Left ventricle myocardium inferior (tissue), 1 donor: ENCODE results near the gene RNU1-4. TPM values are rescaled to one million over a fixed set of nuclear protein-coding genes. Genes with fewer than 3 reads are reported as not detected.
"Not testable (repeated sequence)": the region's sequence is repeated elsewhere in the genome, so short reads cannot be mapped to it uniquely, and the experiment has no call there.

Source experiments
- DNase-seq: peaks from one replicate; pipeline ENCODE4 v3.0.0-alpha.2; 2020
- H3K27ac ChIP-seq: fragments of 200-600 bp; replicated peaks from 2 replicates; pipeline ENCODE4 v1.8.0; 2021
- H3K27me3 ChIP-seq: fragments of 200-600 bp; 2 replicates; pipeline ENCODE4 v1.8.0; 2021; ENCODE audit warnings: low read depth
- H3K36me3 ChIP-seq: fragments of 200-600 bp; 2 replicates; pipeline ENCODE4 v1.8.0; 2021
- H3K4me1 ChIP-seq: fragments of 200-600 bp; 2 replicates; pipeline ENCODE4 v1.8.0; 2021
- H3K4me3 ChIP-seq: fragments of 200-600 bp; 2 replicates; pipeline ENCODE4 v1.8.0; 2021; ENCODE audit warnings: mild to moderate bottlenecking, moderate library complexity
- H3K9me3 ChIP-seq: fragments of 200-600 bp; replicated peaks from 2 replicates; pipeline ENCODE4 v1.8.0; 2021
- CTCF ChIP-seq: fragments of 200-600 bp; IDR thresholded peaks from 2 replicates; pipeline ENCODE4 v1.8.0; 2021; ENCODE audit warnings: antibody characterized with exemption, mild to moderate bottlenecking, borderline replicate concordance
- intact Hi-C: fragments of 100-400 bp; cut with micrococcal nuclease; formaldehyde crosslinking; loops from one replicate; pipeline ENCODE4 v1.11.0; 2022
- total RNA-seq: library from RNA; stranded (reverse); fragmentation: NEBNext Ultra II Directional; extraction: Animal tissue kit (Norgen Biotek cat#: 25700); gene quantifications from one replicate; pipeline ENCODE4 v1.2.1, GENCODE V29; 2021
- donor health status: DM: no; HTN: yes; CAD: no; lungs with severe emphysema.

Gene RNU1-4
- total RNA-seq, 1 donor from 2014 or later = 6,072 TPM

- no peaks in the 10 kb centered on the region for H3K4me1 ChIP-seq
- intact Hi-C loops = no loop called here
- H3K27ac ChIP-seq = no peak overlapping the region
- no peak for DNase-seq
- TF ChIP-seq CTCF = no peak
- H3K36me3 ChIP-seq = no peaks in the 10 kb centered on the region
- H3K9me3 ChIP-seq = no peaks in the 10 kb centered on the region
- no peak overlapping the region for H3K4me3 ChIP-seq
- H3K27me3 ChIP-seq = peaks cover 47% of the 10 kb centered on the region
Observed at GRCh38 chr1:16727190-16728111, 12.9 kb upstream of the RNU1-4 start.

- DNase-seq = not testable (repeated sequence)
Observed at GRCh38 chr1:16728243-16728949, 11.9 kb upstream of the RNU1-4 start.

GRCh38 chr1:16732254-16732896 lies 7.9 kb upstream of the RNU1-4 start:
- H3K9me3 ChIP-seq, H3K4me1 ChIP-seq: not testable (repeated sequence)

More at GRCh38 chr1:16728243-16728949, 11.9 kb upstream of the RNU1-4 start:
- peaks cover 47% of the 10 kb centered on the region for H3K27me3 ChIP-seq
- H3K4me1 ChIP-seq, H3K36me3 ChIP-seq, H3K27ac ChIP-seq, H3K4me3 ChIP-seq, intact Hi-C loops, H3K9me3 ChIP-seq: not testable (repeated sequence)

GRCh38 chr1:16741230-16741629 lies 914 bp downstream of the RNU1-4 start:
- H3K27ac ChIP-seq, intact Hi-C loops, H3K36me3 ChIP-seq, H3K9me3 ChIP-seq, H3K27me3 ChIP-seq, H3K4me1 ChIP-seq, DNase-seq, H3K4me3 ChIP-seq: not testable (repeated sequence)

More at GRCh38 chr1:16732254-16732896, 7.9 kb upstream of the RNU1-4 start:
- peaks cover 10% of the 10 kb centered on the region for H3K27me3 ChIP-seq
- intact Hi-C loops, H3K36me3 ChIP-seq, DNase-seq, H3K27ac ChIP-seq, H3K4me3 ChIP-seq: not testable (repeated sequence)

- H3K27me3 ChIP-seq, H3K4me3 ChIP-seq, H3K36me3 ChIP-seq, intact Hi-C loops, H3K9me3 ChIP-seq, DNase-seq, H3K4me1 ChIP-seq, H3K27ac ChIP-seq: not testable (repeated sequence)
Observed at GRCh38 chr1:16747660-16748059, 7.3 kb downstream of the RNU1-4 start.

GRCh38 chr1:16748710-16749109 lies 8.4 kb downstream of the RNU1-4 start:
- H3K36me3 ChIP-seq, intact Hi-C loops, DNase-seq, H3K27me3 ChIP-seq, H3K27ac ChIP-seq, H3K9me3 ChIP-seq, H3K4me3 ChIP-seq, H3K4me1 ChIP-seq: not testable (repeated sequence)

GRCh38 chr1:16749910-16750888 lies 9.9 kb downstream of the RNU1-4 start:
- H3K27ac ChIP-seq, H3K27me3 ChIP-seq, H3K9me3 ChIP-seq, H3K4me3 ChIP-seq, intact Hi-C loops, H3K36me3 ChIP-seq, H3K4me1 ChIP-seq, DNase-seq: not testable (repeated sequence)

GRCh38 chr1:16752770-16753169 lies 12.5 kb downstream of the RNU1-4 start:
- DNase-seq, H3K27ac ChIP-seq, H3K9me3 ChIP-seq, H3K4me1 ChIP-seq, H3K4me3 ChIP-seq, H3K27me3 ChIP-seq, H3K36me3 ChIP-seq, intact Hi-C loops: not testable (repeated sequence)

- H3K4me3 ChIP-seq, H3K27me3 ChIP-seq, intact Hi-C loops, H3K4me1 ChIP-seq, H3K9me3 ChIP-seq, H3K27ac ChIP-seq, DNase-seq, H3K36me3 ChIP-seq: not testable (repeated sequence)
Observed at GRCh38 chr1:16755385-16755784, 15.1 kb downstream of the RNU1-4 start.

- H3K4me1 ChIP-seq, H3K9me3 ChIP-seq, H3K4me3 ChIP-seq, intact Hi-C loops, H3K27ac ChIP-seq, DNase-seq, H3K36me3 ChIP-seq: not testable (repeated sequence)
- peaks cover 12% of the 10 kb centered on the region for H3K27me3 ChIP-seq
Observed at GRCh38 chr1:16755932-16756331, 15.6 kb downstream of the RNU1-4 start.

- H3K27ac ChIP-seq, H3K4me1 ChIP-seq, intact Hi-C loops, H3K4me3 ChIP-seq, H3K36me3 ChIP-seq, H3K9me3 ChIP-seq, DNase-seq: not testable (repeated sequence)
- H3K27me3 ChIP-seq = peaks cover 12% of the 10 kb centered on the region
Observed at GRCh38 chr1:16757574-16757973, 17.3 kb downstream of the RNU1-4 start.
